ENCODE data around the gene HDAC11. TPM values are rescaled to one million over a fixed set of nuclear protein-coding genes. Genes with fewer than 3 reads are reported as not detected.
"Not testable (repeated sequence)": the region's sequence is repeated elsewhere in the genome, so short reads cannot be mapped to it uniquely, and the experiment has no call there.

HDAC11 gene
- total and polyA plus RNA-seq, 9 donors: 14.9 to 20.2 (median 17.4) TPM

DNA sequence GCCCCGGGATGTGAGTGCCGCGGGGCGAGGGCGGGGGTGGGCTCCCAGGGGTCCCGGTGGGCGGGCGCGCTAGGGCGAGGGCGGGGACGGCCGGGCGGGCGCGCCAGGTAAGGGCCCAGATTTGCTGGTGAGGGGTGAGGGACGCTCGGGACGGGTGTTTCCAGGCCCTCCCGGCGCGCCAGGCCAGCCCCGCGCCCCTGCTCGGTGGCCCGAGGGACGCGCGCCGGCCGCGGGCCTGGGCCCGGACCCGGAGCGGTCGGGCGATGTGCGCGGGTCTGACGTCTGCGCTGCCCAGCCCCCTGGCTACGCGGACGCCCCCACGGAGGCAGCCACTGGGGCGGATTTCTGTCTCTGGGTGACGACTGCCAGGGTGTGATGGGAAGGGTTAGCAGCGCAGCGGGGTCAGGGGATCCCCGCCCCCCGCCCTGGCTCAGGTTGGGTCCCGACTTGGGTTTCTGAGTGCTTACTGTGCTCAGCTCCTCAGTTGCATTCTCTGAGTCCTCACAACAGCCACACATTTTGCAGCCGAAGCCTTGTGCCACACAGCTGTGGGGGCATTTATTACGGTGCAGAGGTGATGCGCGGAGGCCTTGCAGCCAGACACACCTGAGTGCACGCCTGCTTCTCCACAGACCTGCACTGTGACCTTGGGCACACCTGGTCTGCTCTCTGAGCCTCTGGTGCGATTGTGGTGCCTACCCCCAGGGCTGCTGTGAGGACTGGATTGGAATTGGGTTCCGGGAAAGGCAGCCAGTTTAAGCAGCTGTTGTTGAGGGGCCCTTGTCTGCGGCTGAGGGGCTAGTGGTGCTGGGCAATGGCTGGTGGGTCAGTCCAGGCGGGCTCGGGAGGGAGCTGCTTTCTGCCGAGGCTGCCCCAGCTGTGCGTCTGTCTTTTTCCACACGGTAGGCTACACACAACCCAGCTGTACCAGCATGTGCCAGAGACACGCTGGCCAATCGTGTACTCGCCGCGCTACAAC, 523 bp downstream of the HDAC11 start:
- no peaks in the 10 kb centered on the region for H3K27me3 ChIP-seq (ENCODE audit: control insufficient read depth, insufficient read depth, low read length)
- WGBS (ENCODE audit: insufficient coverage): 16% methylated on average over 48 of the region's 70 CpGs
- DNase-seq: peak; percentile 64
- peak overlapping the region; percentile 51 for H3K4me3 ChIP-seq (ENCODE audit: low read length)
- peaks cover 56% of the 10 kb centered on the region for H3K4me1 ChIP-seq (ENCODE audit: control insufficient read depth, insufficient read depth, low read length)
- H3K9me3 ChIP-seq (replicated peaks; ENCODE audit: control insufficient read depth, low read depth, low read length): no peaks in the 10 kb centered on the region
- peak overlapping the region; percentile 75 for H3K27ac ChIP-seq (ENCODE audit: low read length)
- peaks cover 12% of the 10 kb centered on the region for H3K36me3 ChIP-seq (ENCODE audit: control insufficient read depth, insufficient read depth, low read length)

- H3K9me3 ChIP-seq (replicated peaks; ENCODE audit: control insufficient read depth, low read depth, low read length): no peaks in the 10 kb centered on the region
- no peak overlapping the region for H3K4me3 ChIP-seq (ENCODE audit: low read length)
- no peak for DNase-seq
- WGBS (ENCODE audit: insufficient coverage): 80% methylated on average over 6 of the region's 10 CpGs
- H3K36me3 ChIP-seq (ENCODE audit: control insufficient read depth, insufficient read depth, low read length): peaks cover 12% of the 10 kb centered on the region
- peaks cover 53% of the 10 kb centered on the region for H3K4me1 ChIP-seq (ENCODE audit: control insufficient read depth, insufficient read depth, low read length)
- H3K27me3 ChIP-seq (ENCODE audit: control insufficient read depth, insufficient read depth, low read length): no peaks in the 10 kb centered on the region
- no peak overlapping the region for H3K27ac ChIP-seq (ENCODE audit: low read length)
These were observed 2.1 kb downstream of the HDAC11 start for GRCh38 chr3:13482106-13482690.

GRCh38 chr3:13483286-13483685, 3.2 kb downstream of the HDAC11 start:
- H3K4me1 ChIP-seq (ENCODE audit: control insufficient read depth, insufficient read depth, low read length): peaks cover 45% of the 10 kb centered on the region
- DNase-seq: no peak
- 98% methylated on average over 7 of the region's 7 CpGs for WGBS (ENCODE audit: insufficient coverage)

GRCh38 chr3:13483988-13484695, 4.0 kb downstream of the HDAC11 start:
- H3K36me3 ChIP-seq (ENCODE audit: control insufficient read depth, insufficient read depth, low read length): peaks cover 12% of the 10 kb centered on the region
- WGBS (ENCODE audit: insufficient coverage): 66% methylated on average over 12 of the region's 21 CpGs
- H3K4me1 ChIP-seq (ENCODE audit: control insufficient read depth, insufficient read depth, low read length): peaks cover 38% of the 10 kb centered on the region
- no peak for DNase-seq
- H3K27me3 ChIP-seq (ENCODE audit: control insufficient read depth, insufficient read depth, low read length): no peaks in the 10 kb centered on the region
- H3K9me3 ChIP-seq (replicated peaks; ENCODE audit: control insufficient read depth, low read depth, low read length): no peaks in the 10 kb centered on the region
- no peak overlapping the region for H3K27ac ChIP-seq (ENCODE audit: low read length)
- H3K4me3 ChIP-seq (ENCODE audit: low read length): no peak overlapping the region

More at GRCh38 chr3:13483286-13483685, 3.2 kb downstream of the HDAC11 start:
- Histone ChIP-seq H3K36me3 (ENCODE audit: control insufficient read depth, insufficient read depth, low read length) (peaks cover 12% of the 10 kb centered on the region), H3K27ac (ENCODE audit: low read length) (no peak overlapping the region), H3K27me3 (ENCODE audit: control insufficient read depth, insufficient read depth, low read length) (no peaks in the 10 kb centered on the region), H3K4me3 (ENCODE audit: low read length) (no peak overlapping the region), H3K9me3 (replicated peaks; ENCODE audit: control insufficient read depth, low read depth, low read length) (no peaks in the 10 kb centered on the region)

- Histone ChIP-seq H3K4me3 (ENCODE audit: low read length) (no peak overlapping the region), H3K9me3 (replicated peaks; ENCODE audit: control insufficient read depth, low read depth, low read length) (peaks cover 5% of the 10 kb centered on the region), H3K36me3 (ENCODE audit: control insufficient read depth, insufficient read depth, low read length) (peaks cover 12% of the 10 kb centered on the region), H3K27ac (ENCODE audit: low read length) (peak overlapping the region; percentile 51), H3K4me1 (ENCODE audit: control insufficient read depth, insufficient read depth, low read length) (peaks cover 34% of the 10 kb centered on the region), H3K27me3 (ENCODE audit: control insufficient read depth, insufficient read depth, low read length) (no peaks in the 10 kb centered on the region)
- DNase-seq: peak; percentile 62
- 31% methylated on average over 6 of the region's 7 CpGs for WGBS (ENCODE audit: insufficient coverage)
These were observed 4.9 kb downstream of the HDAC11 start for GRCh38 chr3:13484851-13485590.

- H3K27me3 ChIP-seq (ENCODE audit: control insufficient read depth, insufficient read depth, low read length); H3K9me3 ChIP-seq (replicated peaks; ENCODE audit: control insufficient read depth, low read depth, low read length); H3K4me3 ChIP-seq (ENCODE audit: low read length); DNase-seq: not testable (repeated sequence)
- Histone ChIP-seq H3K4me1 (ENCODE audit: control insufficient read depth, insufficient read depth, low read length) (peaks cover 30% of the 10 kb centered on the region), H3K27ac (ENCODE audit: low read length) (peak overlapping the region; percentile 51), H3K36me3 (ENCODE audit: control insufficient read depth, insufficient read depth, low read length) (peaks cover 12% of the 10 kb centered on the region)
- 50% methylated on average over 1 of the region's 9 CpGs for WGBS (ENCODE audit: insufficient coverage)
These were observed 5.8 kb downstream of the HDAC11 start for GRCh38 chr3:13485630-13486562.

- no peak overlapping the region for H3K27ac ChIP-seq (ENCODE audit: low read length)
- H3K4me3 ChIP-seq (ENCODE audit: low read length): no peak overlapping the region
- H3K27me3 ChIP-seq (ENCODE audit: control insufficient read depth, insufficient read depth, low read length): no peaks in the 10 kb centered on the region
- peaks cover 3% of the 10 kb centered on the region for H3K36me3 ChIP-seq (ENCODE audit: control insufficient read depth, insufficient read depth, low read length)
- H3K4me1 ChIP-seq (ENCODE audit: control insufficient read depth, insufficient read depth, low read length): peaks cover 19% of the 10 kb centered on the region
- peaks cover 7% of the 10 kb centered on the region for H3K9me3 ChIP-seq (replicated peaks; ENCODE audit: control insufficient read depth, low read depth, low read length)
- 54% methylated on average over 4 of the region's 4 CpGs for WGBS (ENCODE audit: insufficient coverage)
- DNase-seq: no peak
These were observed 7.3 kb downstream of the HDAC11 start for GRCh38 chr3:13487403-13487802.

DNA sequence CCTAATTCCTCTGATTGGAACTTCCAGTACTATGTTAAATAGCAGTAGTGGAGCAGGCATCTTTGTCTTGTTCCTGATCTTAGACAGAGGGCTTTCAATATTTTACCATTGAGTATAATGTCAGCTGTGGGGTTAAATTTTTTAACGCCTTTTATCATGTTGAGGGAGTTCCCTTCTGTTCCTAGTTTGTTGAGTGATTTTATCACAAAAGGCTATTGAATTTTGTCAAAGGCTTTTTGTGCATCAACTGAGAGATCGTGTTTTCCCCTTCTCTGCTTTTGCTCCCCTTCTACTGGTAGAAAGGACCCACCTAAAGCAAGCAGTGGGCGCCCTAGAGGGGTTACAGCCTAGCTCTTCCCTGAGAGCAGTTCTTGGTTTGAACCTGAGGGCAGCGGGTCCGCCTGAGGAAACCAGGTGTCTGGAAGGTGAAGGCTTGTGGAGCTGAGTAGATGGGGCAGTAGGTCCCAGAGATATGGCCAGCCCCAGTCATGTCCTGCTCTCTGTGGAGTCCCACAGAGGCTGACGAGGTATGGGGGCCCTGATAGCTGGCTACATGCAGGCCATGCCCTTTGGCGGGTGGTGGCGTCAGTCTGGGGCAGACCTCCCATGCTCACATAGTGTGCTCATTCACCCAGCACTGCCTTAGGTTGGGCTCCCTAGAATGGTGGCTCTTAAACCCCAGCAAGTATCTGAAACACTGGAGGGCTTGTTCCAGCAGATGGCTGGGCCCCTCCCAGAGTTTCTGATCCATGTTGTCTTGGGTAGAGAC, 11.3 kb downstream of the HDAC11 start:
- Histone ChIP-seq H3K36me3 (ENCODE audit: control insufficient read depth, insufficient read depth, low read length) (peaks cover 7% of the 10 kb centered on the region), H3K27me3 (ENCODE audit: control insufficient read depth, insufficient read depth, low read length) (no peaks in the 10 kb centered on the region), H3K4me1 (ENCODE audit: control insufficient read depth, insufficient read depth, low read length) (peaks cover 8% of the 10 kb centered on the region), H3K27ac (ENCODE audit: low read length) (no peak overlapping the region), H3K9me3 (replicated peaks; ENCODE audit: control insufficient read depth, low read depth, low read length) (peaks cover 7% of the 10 kb centered on the region), H3K4me3 (ENCODE audit: low read length) (no peak overlapping the region)
- whole genome bisulfite sequencing (ENCODE audit: insufficient coverage): 94% methylated on average over 6 of the region's 8 CpGs
- DNase-seq: no peak
